Measurements from ENCODE around the gene CCM2.

DNA sequence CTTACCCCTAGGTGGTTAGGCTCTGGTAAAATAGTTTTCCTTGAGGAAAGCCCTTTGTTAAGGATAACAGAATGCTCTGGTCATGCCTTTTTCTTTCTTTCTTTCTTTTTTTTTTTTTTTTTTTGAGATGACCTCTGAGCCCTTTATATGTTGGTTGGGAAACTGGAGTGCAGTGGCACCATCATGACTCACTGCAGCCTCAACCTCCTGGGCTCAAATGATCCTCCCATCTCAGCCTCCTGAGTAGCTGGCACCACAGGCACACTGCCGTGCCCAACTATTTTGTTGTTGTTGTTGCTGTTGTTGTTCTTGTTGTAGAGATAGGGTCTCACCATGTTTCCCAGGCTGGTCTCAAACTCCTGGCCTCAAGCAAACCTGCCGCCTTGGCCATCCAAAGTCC, 61.4 kb downstream of the CCM2 start:
- TF ChIP-seq, protein P1, sequence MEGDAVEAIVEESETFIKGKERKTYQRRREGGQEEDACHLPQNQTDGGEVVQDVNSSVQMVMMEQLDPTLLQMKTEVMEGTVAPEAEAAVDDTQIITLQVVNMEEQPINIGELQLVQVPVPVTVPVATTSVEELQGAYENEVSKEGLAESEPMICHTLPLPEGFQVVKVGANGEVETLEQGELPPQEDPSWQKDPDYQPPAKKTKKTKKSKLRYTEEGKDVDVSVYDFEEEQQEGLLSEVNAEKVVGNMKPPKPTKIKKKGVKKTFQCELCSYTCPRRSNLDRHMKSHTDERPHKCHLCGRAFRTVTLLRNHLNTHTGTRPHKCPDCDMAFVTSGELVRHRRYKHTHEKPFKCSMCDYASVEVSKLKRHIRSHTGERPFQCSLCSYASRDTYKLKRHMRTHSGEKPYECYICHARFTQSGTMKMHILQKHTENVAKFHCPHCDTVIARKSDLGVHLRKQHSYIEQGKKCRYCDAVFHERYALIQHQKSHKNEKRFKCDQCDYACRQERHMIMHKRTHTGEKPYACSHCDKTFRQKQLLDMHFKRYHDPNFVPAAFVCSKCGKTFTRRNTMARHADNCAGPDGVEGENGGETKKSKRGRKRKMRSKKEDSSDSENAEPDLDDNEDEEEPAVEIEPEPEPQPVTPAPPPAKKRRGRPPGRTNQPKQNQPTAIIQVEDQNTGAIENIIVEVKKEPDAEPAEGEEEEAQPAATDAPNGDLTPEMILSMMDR (IDR thresholded peaks at IDR 0.05; ENCODE audit: low read length) = no peak
- no peak for TF ChIP-seq EZH2 (optimal IDR thresholded peaks at IDR 0.05; ENCODE audit: low read depth, low read length)
